ENCODE results near the gene HS3ST1. TPM values are rescaled to one million over a fixed set of nuclear protein-coding genes. Genes with fewer than 3 reads are reported as not detected.

The HS3ST1 gene
- total RNA-seq, 4 donors from 2014 or later: 5.0 to 14.1 (median 10.1) TPM

GRCh38 chr4:11376571-11376970 lies 52.1 kb downstream of the HS3ST1 start:
- H3K27ac ChIP-seq: no peak overlapping the region
- no peaks in the 10 kb centered on the region for H3K4me1 ChIP-seq
- TF ChIP-seq CTCF (IDR thresholded peaks at IDR 0.05) (no peak), POLR2A (IDR thresholded peaks at IDR 0.05) (no peak)
- no peaks in the 10 kb centered on the region for H3K36me3 ChIP-seq
- intact Hi-C loops (cut with DNase I; ENCODE audit: low total_unique reads): no loop called here
- H3K9me3 ChIP-seq: no peaks in the 10 kb centered on the region
- H3K4me3 ChIP-seq: no peak overlapping the region
- no peaks in the 10 kb centered on the region for H3K27me3 ChIP-seq
- no peak for DNase-seq

GRCh38 chr4:11376146-11376545 lies 52.5 kb downstream of the HS3ST1 start:
- intact Hi-C loops (cut with DNase I; ENCODE audit: low total_unique reads): no loop called here
- no peak for TF ChIP-seq CTCF (IDR thresholded peaks at IDR 0.05)
- TF ChIP-seq POLR2A (IDR thresholded peaks at IDR 0.05): no peak
- H3K27me3 ChIP-seq: no peaks in the 10 kb centered on the region
- H3K36me3 ChIP-seq: no peaks in the 10 kb centered on the region
- DNase-seq: no peak
- H3K4me3 ChIP-seq: no peak overlapping the region
- H3K27ac ChIP-seq: no peak overlapping the region
- no peaks in the 10 kb centered on the region for H3K4me1 ChIP-seq
- H3K9me3 ChIP-seq: no peaks in the 10 kb centered on the region

GRCh38 chr4:11368701-11369115 lies 60.0 kb downstream of the HS3ST1 start:
- Histone ChIP-seq H3K4me1 (no peaks in the 10 kb centered on the region), H3K9me3 (no peaks in the 10 kb centered on the region), H3K36me3 (no peaks in the 10 kb centered on the region), H3K4me3 (no peak overlapping the region), H3K27me3 (no peaks in the 10 kb centered on the region), H3K27ac (no peak overlapping the region)
- TF ChIP-seq CTCF (IDR thresholded peaks at IDR 0.05) (no peak), POLR2A (IDR thresholded peaks at IDR 0.05) (no peak)
- no peak for DNase-seq
- intact Hi-C loops (cut with DNase I; ENCODE audit: low total_unique reads): no loop called here

GRCh38 chr4:11367371-11367770 lies 61.3 kb downstream of the HS3ST1 start:
- intact Hi-C loops (cut with DNase I; ENCODE audit: low total_unique reads): no loop called here
- Histone ChIP-seq H3K27me3 (no peaks in the 10 kb centered on the region), H3K9me3 (no peaks in the 10 kb centered on the region), H3K4me3 (no peak overlapping the region), H3K36me3 (no peaks in the 10 kb centered on the region), H3K27ac (peak overlapping the region in 1 of 2 donors; percentile 10), H3K4me1 (no peaks in the 10 kb centered on the region)
- no peak for TF ChIP-seq CTCF (IDR thresholded peaks at IDR 0.05)
- TF ChIP-seq POLR2A (IDR thresholded peaks at IDR 0.05): no peak
- DNase-seq: peak; percentile 78 to 79

GRCh38 chr4:11366859-11367258 lies 61.8 kb downstream of the HS3ST1 start:
- H3K27ac ChIP-seq: peak overlapping the region in 1 of 2 donors; percentile 10
- intact Hi-C loops (cut with DNase I; ENCODE audit: low total_unique reads): no loop called here

More at GRCh38 chr4:11366859-11367258, 61.8 kb downstream of the HS3ST1 start:
- H3K4me3 ChIP-seq: no peak overlapping the region
- no peaks in the 10 kb centered on the region for H3K36me3 ChIP-seq
- H3K4me1 ChIP-seq: no peaks in the 10 kb centered on the region
- no peaks in the 10 kb centered on the region for H3K27me3 ChIP-seq
- TF ChIP-seq POLR2A (IDR thresholded peaks at IDR 0.05) (no peak), CTCF (IDR thresholded peaks at IDR 0.05) (no peak)
- no peaks in the 10 kb centered on the region for H3K9me3 ChIP-seq
- DNase-seq: no peak
